ENCODE data around the gene SDC4. TPM values are rescaled to one million over a fixed set of nuclear protein-coding genes. Genes with fewer than 3 reads are reported as not detected.

Gene SDC4
- total and polyA plus RNA-seq, 2 experiments from 2014 or later = 28.5 to 39.9 TPM

DNA sequence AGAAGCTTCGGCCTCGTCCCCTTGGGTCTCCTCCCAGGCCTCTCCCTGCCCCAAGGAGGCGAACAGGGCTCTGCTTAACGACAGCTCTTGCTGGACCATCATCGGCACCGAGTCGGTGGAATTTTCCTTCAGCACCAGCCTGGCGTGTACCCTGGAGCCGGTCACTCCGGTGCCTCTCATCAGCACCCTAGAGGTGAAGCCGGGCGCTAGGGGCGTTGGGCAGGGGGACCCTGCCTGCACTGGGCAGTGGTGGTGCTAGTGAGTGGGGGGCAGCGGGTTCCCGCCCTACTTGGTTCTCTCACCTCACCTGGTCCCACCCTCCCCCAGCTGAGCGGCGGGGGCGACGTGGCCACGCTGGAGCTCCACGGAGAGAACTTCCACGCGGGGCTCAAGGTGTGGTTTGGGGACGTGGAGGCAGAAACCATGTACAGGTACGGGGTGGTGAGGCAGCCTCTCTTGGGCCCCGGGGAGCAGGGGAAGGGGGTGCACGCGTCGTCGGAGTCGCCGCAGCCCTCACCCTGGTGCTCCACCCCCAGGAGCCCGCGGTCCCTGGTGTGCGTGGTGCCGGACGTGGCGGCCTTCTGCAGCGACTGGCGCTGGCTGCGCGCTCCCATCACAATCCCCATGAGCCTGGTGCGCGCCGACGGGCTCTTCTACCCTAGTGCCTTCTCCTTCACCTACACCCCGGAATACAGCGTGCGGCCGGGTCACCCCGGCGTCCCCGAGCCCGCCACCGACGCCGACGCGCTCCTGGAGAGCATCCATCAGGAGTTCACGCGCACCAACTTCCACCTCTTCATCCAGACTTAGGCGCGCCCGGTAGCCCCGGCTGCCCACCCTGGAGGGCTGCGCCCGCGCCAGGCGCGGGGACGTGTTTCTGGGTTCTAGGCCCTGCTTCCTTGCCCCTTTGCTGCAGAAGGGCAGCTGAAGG is 31.8 kb downstream of the SDC4 start:
- H3K27ac ChIP-seq (ENCODE audit: low read depth) = no peak overlapping the region
- peaks cover 7% of the 10 kb centered on the region; the same call in 1 of the 2 replicates for H3K27me3 ChIP-seq (ENCODE audit: insufficient read depth)
- no peaks in the 10 kb centered on the region for H4K20me1 ChIP-seq (replicated peaks; ENCODE audit: insufficient read depth)
- DNase-seq (ENCODE audit: low spot score) (no peak), ATAC-seq (no peak)
- H2AFZ ChIP-seq = no peak overlapping the region
- H3K36me3 ChIP-seq (ENCODE audit: insufficient read depth) = no peaks in the 10 kb centered on the region
- H3K4me1 Mint-ChIP-seq = peaks cover 6% of the 10 kb centered on the region
- no peaks in the 10 kb centered on the region for H3K79me2 ChIP-seq (replicated peaks; ENCODE audit: insufficient read depth)
- H3K4me1 ChIP-seq (ENCODE audit: insufficient read depth) = no peaks in the 10 kb centered on the region
- TF ChIP-seq, protein P1, sequence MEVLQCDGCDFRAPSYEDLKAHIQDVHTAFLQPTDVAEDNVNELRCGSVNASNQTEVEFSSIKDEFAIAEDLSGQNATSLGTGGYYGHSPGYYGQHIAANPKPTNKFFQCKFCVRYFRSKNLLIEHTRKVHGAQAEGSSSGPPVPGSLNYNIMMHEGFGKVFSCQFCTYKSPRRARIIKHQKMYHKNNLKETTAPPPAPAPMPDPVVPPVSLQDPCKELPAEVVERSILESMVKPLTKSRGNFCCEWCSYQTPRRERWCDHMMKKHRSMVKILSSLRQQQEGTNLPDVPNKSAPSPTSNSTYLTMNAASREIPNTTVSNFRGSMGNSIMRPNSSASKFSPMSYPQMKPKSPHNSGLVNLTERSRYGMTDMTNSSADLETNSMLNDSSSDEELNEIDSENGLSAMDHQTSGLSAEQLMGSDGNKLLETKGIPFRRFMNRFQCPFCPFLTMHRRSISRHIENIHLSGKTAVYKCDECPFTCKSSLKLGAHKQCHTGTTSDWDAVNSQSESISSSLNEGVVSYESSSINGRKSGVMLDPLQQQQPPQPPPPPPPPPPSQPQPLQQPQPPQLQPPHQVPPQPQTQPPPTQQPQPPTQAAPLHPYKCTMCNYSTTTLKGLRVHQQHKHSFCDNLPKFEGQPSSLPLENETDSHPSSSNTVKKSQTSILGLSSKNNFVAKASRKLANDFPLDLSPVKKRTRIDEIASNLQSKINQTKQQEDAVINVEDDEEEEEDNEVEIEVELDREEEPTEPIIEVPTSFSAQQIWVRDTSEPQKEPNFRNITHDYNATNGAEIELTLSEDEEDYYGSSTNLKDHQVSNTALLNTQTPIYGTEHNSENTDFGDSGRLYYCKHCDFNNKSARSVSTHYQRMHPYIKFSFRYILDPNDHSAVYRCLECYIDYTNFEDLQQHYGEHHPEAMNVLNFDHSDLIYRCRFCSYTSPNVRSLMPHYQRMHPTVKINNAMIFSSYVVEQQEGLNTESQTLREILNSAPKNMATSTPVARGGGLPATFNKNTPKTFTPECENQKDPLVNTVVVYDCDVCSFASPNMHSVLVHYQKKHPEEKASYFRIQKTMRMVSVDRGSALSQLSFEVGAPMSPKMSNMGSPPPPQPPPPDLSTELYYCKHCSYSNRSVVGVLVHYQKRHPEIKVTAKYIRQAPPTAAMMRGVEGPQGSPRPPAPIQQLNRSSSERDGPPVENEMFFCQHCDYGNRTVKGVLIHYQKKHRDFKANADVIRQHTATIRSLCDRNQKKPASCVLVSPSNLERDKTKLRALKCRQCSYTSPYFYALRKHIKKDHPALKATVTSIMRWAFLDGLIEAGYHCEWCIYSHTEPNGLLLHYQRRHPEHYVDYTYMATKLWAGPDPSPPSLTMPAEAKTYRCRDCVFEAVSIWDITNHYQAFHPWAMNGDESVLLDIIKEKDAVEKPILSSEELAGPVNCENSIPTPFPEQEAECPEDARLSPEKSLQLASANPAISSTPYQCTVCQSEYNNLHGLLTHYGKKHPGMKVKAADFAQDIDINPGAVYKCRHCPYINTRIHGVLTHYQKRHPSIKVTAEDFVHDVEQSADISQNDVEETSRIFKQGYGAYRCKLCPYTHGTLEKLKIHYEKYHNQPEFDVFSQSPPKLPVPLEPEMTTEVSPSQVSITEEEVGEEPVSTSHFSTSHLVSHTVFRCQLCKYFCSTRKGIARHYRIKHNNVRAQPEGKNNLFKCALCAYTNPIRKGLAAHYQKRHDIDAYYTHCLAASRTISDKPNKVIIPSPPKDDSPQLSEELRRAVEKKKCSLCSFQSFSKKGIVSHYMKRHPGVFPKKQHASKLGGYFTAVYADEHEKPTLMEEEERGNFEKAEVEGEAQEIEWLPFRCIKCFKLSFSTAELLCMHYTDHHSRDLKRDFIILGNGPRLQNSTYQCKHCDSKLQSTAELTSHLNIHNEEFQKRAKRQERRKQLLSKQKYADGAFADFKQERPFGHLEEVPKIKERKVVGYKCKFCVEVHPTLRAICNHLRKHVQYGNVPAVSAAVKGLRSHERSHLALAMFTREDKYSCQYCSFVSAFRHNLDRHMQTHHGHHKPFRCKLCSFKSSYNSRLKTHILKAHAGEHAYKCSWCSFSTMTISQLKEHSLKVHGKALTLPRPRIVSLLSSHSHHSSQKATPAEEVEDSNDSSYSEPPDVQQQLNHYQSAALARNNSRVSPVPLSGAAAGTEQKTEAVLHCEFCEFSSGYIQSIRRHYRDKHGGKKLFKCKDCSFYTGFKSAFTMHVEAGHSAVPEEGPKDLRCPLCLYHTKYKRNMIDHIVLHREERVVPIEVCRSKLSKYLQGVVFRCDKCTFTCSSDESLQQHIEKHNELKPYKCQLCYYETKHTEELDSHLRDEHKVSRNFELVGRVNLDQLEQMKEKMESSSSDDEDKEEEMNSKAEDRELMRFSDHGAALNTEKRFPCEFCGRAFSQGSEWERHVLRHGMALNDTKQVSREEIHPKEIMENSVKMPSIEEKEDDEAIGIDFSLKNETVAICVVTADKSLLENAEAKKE (CRISPR knock-in tag; IDR thresholded peaks at IDR 0.05) = no peak
- TF ChIP-seq, protein P2, sequence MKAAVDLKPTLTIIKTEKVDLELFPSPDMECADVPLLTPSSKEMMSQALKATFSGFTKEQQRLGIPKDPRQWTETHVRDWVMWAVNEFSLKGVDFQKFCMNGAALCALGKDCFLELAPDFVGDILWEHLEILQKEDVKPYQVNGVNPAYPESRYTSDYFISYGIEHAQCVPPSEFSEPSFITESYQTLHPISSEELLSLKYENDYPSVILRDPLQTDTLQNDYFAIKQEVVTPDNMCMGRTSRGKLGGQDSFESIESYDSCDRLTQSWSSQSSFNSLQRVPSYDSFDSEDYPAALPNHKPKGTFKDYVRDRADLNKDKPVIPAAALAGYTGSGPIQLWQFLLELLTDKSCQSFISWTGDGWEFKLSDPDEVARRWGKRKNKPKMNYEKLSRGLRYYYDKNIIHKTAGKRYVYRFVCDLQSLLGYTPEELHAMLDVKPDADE (IDR thresholded peaks at IDR 0.05) = no peak
- TF ChIP-seq EZH2 (IDR thresholded peaks at IDR 0.05; ENCODE audit: low read depth, unreplicated experiment) (no peak), JUNB (IDR thresholded peaks at IDR 0.05; ENCODE audit: unreplicated experiment) (no peak), STAT1 (IDR thresholded peaks at IDR 0.05; ENCODE audit: unreplicated experiment) (no peak), NANOG (IDR thresholded peaks at IDR 0.05; ENCODE audit: borderline replicate concordance) (no peak), ZNF114 (CRISPR knock-in tag; IDR thresholded peaks at IDR 0.05) (no peak)
- H3K9me2 ChIP-seq (ENCODE audit: insufficient read depth) = no peaks in the 10 kb centered on the region
- no peaks in the 10 kb centered on the region; the same call in 2 of the 3 replicates for H3K9me3 Mint-ChIP-seq
- no peak overlapping the region for H3K27ac Mint-ChIP-seq
- H3K27me3 Mint-ChIP-seq (ENCODE audit: insufficient read depth, low read depth, poor library complexity) = peaks cover 7% of the 10 kb centered on the region
- H3K36me3 Mint-ChIP-seq (ENCODE audit: low read depth) = peaks cover 2% of the 10 kb centered on the region; the same call in 1 of the 3 replicates
- no peak overlapping the region for H3K4me3 ChIP-seq
- no peak overlapping the region for H3K4me3 Mint-ChIP-seq
- no peak overlapping the region for H3K4me2 ChIP-seq
- no peaks in the 10 kb centered on the region for H3F3A ChIP-seq (replicated peaks; ENCODE audit: low read depth)
